HG02798 (cell line): ENCODE data around the gene SLC48A1.
A peak's percentile ranks its signal among the peaks of the same experiment; 100 is the strongest.

Experiments used
- ATAC-seq: cut with Tn5 transposase; IDR thresholded peaks from one replicate; pipeline ENCODE4 v1.9.1; 2021; ENCODE audit warnings: mild to moderate bottlenecking; ENCODE audit not compliant: unreplicated experiment, poor library complexity

SLC48A1 gene

GRCh38 chr12:47774663-47775062 lies 1.6 kb downstream of the SLC48A1 start:
- no peak for ATAC-seq

DNA sequence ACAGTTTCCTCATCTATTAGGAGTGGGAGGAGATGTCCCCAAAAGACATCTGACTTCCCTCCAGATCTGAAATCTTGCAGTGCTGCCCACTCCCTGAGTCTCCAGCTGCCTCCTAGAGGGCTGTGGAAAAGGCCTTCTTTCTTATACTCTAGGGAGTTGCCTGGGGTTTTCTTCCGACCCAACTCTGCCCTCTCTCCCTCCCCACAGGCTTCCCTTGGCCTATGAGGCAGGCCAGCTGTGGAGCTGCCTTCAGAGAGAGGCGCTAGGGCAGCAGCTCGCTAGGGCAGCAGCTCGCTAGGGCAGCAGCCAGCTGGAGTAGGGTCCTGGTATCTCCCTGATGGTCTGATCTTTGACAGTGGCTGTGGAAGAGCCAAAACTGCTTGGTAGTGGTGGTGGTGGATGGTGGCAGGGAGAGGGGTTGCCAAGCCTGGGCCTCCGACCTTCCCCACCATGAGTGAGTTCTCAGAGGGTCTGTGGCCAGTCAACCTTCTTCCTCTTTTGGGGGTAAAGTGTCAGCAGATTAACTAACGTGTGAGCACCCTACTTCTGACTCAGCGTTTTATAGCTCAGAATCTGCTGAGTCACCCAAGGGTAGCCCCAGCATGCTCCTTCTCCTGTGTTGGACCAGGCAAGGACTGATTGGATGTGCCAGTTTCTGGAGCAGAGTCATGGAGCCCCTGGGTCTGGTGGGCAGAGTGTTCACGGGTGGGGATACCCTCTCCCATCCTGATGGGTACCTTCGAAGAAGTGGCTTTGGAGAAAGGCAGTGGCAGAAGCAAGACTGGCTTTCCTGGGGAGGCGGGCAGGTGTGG lies 2.3 kb downstream of the SLC48A1 start:
- no peak for ATAC-seq

DNA sequence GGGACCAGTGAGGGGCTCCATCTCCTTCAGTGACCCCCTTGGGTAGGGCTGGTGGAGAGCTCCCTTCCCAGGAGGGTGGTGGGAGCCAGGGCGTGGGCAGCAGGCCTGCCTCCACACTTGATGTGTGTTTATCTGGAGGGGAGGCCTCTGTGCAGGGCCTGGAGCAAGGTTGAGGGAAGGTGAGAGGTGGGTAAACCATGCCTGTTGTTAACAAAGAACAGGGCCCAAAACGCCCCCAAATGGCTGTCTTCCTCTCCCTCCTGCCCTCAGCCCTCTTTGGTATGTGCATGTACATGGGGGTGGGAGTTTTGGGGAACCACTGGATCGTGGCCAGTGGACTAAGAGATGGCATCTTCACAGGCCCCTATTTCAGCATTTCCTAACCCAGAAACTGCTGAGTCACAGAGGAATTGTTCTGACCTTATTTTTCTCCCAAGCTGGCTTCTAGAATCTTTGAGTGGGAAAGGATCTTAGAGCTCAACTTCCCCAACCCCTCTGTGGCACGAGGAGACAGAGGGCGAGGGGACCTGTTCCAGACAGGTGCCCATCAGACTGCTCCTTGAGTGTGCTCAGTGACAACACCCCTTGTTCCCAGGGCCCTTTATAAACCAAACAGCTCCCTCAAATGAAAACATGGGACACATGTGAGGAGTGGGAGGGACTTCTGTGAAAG lies 3.6 kb downstream of the SLC48A1 start:
- ATAC-seq: no peak

DNA sequence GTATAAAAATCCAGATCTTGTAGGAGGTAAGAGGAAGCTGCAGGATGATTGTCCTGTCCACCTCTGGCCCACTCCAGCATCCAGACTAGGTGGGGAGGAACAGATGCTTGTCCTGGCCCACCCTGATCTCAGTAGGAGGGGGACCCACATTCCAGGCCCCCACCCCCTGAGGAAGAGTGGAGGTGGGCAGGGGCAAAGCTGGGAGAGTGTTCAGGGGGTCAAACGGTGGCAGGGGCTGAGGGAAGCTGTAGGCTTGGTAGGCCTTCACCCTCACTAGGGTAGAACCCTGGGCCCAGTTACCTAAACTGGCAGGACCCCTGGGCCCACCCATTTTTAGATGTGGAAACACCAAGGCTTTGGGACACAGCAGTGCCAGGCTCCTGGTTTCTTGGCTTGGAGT lies 4.1 kb downstream of the SLC48A1 start:
- ATAC-seq: no peak

DNA sequence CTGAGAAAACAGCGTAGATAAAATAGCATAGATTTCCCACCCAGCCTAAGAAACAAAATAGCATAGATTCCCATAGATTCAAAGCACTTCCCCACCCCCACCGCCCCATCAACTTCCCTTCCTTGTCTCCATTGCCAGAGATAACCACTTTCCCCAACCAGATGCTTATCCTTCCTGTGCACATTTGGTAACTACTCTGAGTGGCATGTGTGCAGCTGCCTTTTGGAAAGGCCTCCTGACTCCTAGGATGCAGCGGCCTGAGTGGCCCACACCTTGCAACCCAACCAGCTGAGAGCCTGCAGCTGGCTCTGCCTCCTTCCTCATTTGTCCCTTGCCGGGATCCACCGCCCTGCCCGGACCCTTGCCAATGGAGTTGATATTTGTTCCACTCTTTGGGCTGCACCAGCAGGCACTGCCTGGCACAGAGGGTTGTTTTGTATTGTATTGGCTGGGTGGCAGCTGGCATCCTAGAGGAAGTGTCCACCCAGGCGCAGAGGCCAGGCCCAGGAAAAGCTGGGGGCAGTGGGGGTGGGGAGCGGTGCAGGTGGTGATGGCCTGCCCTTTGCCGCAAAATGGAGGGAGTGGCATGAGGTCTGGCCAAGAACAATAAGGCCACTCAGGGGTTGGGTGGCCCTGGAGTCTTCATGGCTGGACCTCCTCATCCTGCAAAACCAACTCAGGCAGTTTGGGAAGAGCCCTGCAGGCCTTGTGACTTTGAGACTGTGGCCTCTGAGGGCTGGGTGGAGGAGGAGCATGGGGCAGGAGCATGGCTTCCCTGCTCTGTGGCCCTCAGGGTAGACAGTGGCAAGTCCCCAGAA lies 4.9 kb downstream of the SLC48A1 start:
- no peak for ATAC-seq

DNA sequence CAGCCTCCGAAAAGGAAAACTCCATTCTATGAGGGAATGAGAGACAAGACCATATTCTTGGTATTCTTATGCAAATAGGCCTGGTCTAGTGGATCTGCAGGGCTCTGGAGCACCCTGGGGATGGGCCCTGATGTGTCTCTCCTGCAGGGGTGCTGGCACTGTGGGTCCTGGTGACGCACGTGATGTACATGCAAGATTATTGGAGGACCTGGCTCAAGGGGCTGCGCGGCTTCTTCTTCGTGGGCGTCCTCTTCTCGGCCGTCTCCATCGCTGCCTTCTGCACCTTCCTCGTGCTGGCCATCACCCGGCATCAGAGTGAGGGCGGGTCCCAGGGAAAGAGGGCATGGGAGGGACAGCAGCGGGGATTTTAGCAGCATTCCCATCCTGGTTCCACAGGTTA lies 5.8 kb downstream of the SLC48A1 start:
- ATAC-seq: no peak

DNA sequence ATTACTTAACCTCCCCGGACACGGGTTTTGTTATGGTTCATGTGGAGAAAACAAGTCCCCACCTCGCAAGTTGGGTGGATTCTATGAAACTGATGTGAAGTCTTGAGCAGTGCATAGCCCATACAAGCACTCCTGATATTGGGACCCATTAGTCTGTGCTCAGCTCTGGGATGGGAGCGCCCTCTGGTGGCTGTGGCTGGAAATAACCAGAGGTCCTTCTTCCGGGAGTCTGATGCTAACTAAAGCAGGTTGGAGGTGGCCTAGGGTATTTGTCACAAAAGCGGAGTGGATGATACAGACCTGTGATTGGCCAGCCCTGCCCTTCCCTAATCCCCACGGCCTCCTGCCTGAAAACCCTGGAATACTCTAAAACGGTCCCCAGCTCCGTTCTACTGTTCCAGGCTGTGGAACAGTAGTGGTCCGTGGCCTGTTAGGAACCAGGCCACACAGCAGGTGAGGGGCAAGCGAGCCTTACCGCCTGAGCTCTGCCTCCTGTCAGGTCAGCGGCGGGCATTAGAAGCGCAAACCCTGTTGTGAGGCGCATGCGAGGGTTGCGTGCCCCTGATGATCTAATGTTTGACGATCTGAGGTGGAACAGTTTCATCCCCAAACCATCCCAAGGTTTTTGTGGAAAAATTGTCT lies 6.4 kb downstream of the SLC48A1 start:
- ATAC-seq: peak; percentile 88

DNA sequence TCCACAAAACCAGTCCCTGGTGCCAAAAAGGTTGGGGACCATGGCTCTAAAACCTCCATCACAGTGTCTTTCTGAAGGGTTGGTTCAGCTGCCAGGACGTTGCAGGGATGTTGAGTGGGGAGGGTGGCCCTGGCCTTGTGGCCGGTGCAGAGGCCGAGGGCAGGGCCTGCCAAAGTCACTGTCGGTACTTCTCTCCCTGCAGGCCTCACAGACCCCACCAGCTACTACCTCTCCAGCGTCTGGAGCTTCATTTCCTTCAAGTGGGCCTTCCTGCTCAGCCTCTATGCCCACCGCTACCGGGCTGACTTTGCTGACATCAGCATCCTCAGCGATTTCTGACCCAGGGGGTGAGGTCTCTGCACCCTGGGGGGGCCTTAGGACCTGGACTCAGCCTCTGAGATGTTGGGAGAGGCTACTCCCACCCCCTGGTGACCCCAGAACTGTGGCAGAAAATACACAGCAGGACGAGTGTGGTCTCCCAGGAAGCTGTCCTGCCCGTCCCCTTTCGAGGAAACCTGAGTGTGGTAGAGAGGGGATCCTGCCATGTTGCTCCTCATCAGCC lies 7.0 kb downstream of the SLC48A1 start:
- no peak for ATAC-seq

DNA sequence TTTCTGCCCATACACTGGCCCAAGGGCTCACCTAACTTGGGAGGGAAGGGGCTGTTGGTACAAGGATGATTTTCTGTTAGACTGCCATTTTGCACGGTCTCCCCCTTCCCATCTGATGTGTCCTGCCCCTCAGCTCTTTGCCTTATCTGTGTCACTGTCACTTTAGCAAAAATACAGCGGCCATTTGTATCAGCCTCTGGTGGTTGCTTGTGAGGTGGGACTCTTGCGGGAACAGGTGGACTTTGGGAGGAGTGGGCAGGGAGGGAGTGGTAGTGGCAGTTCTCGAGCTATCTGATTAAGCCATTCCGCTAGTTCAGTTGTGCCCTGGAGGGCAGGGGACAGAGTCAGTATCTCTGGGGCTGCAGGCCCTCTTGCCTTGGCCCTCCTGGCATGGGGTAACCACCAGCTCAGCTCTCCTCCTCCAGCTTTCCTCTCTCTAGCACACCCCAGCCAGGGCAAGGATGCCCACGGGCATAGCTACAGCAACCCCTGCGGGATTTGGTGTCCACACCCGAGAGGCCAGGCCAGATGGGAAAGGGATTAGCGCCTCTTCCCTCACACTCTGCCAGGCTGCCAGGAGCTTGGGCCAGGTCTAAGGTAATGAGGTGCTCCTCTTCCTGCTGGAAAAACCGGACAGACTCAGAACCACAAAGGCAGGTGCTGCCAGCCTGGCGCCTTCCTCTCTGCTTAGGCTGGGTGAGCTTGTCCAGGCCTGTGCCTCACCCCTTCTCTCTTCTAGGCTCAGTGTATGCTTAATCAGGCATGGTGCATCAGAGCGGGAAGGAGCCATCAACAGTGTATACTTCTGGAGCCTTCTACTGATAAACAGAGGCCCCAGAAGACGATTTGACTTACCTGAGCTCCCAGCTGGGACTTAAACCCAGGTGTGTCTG lies 8.7 kb downstream of the SLC48A1 start:
- no peak for ATAC-seq

DNA sequence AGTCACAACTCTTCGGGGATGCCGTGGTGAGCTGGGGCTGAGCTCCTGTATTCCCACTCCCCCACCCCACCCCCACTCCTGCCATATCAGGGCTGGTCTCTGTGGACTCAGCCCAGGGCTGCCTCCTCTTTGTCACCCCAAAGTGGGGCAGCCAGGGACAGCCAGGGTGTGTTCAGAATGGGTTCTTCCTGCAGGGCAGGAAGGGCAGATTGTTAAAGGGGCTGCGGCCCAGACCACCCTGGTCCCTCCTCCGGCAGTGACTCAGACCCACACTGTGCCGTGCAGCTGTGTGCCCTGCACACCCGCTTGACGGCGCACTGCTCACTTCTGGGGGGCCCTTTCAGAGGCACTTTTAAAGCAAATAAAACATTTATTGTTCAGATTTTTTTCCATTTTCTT lies 9.3 kb downstream of the SLC48A1 start:
- ATAC-seq: no peak

- no peak for ATAC-seq
Measured at GRCh38 chr12:47783024-47783755, 10.2 kb downstream of the SLC48A1 start.

DNA sequence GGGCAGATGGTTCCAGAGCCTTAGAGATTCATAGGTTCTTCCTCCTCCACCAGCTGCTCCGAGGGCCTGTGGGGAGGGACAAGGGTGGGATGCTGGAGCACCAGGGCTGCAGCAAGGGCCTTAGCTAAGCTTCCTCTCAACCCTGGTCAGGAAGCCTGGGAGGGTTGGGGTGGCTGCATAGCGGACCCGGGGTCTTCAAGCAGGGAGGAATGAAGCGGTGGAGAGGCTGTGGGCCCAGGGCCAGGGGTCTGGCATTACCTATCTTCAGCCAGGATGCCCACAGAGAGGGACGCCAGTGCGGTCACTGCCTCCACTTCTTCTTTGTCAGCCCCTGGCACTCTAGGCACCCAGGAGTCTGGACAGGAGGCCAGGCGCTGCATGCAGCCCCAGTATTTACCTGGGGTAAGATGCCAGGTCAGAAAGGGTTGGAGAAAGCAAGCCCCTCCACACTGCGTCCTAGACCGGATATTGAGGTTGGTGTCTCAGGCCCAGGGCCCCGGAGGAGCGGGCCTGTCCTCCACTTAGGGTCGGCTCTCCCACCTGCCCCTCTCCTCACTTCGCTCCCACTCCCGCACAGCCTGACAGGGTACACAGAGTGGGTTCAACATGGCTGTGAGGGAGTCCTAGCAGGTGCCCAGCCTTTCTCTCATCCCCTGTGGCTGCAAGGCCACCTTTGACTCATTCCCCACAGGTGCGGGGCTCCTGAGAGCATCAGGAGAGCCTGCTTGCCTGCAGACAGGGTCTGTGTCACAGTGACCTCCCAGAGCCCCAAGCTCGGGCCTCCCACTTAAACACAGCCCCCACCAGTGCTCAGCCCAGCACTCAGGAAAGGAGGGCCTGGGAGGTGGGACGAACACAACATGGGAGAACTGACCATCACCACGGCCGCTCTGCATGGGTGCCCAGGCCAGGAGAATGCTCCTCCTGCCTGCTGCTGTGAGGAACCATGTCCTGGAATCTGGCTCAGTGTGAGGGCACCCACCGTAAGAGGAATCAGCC lies 11.1 kb downstream of the SLC48A1 start:
- no peak for ATAC-seq

GRCh38 chr12:47785036-47785886 lies 12.2 kb downstream of the SLC48A1 start:
- ATAC-seq: no peak

GRCh38 chr12:47785887-47786661 lies 13.0 kb downstream of the SLC48A1 start:
- ATAC-seq: no peak

DNA sequence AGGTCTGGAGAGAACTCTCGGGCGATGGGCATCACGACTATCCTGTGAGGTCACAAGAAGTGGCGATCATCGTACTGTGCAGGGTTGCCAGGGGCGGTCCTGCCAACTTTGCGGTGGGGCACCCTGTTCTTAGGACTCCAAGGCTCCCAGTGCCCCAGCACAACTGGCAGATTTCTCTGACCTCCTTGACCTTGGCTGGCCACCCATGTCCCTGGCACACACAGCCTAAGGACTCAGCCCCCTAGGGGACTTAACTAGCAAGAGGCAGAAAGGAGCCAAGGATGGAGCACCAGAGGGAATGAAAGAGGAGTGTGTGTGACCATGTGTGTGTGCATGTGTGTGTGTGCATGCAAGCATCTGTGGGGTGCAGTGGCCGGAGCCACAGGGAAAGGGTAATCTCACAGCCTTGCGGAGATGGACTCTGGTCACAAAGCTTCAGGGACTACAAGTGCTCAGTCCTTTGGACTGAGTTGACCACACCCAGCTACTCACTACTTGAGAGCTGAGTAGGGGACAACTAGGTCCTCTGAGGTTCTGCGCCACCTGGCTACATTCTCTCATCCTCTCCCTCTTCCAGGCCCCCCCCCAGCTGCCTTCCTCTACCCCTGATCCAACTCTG lies 13.7 kb downstream of the SLC48A1 start:
- no peak for ATAC-seq
